ENCODE measurements around the gene ZNF716. TPM values are rescaled to one million over a fixed set of nuclear protein-coding genes. Genes with fewer than 3 reads are reported as not detected.

The ZNF716 gene
- total RNA-seq, 4 donors from 2014 or later, result not detected

GRCh38 chr7:57415730-57416129 is 34.2 kb upstream of the ZNF716 start:
- Histone ChIP-seq H3K9me3 (peaks cover 0 to 6% (median 0%) of the 10 kb centered on the region in 4 donors), H3K27me3 (no peaks in the 10 kb centered on the region), H3K27ac (replicated peaks in 1 of 4) (no peak overlapping the region), H3K4me3 (no peak overlapping the region), H3K4me1 (no peaks in the 10 kb centered on the region), H3K36me3 (no peaks in the 10 kb centered on the region)
- peak; percentile 84 for DNase-seq (ENCODE audit: extremely low spot score)
- intact Hi-C loops (cut with DNase I), result no loop called here
- WGBS, result 74% methylated on average over 8 of the region's 9 CpGs
- TF ChIP-seq POLR2A (IDR thresholded peaks at IDR 0.05; ENCODE audit: low read depth) (no peak), POLR2AphosphoS5 (IDR thresholded peaks at IDR 0.05) (no peak), EP300 (IDR thresholded peaks at IDR 0.05) (no peak), CTCF (IDR thresholded peaks at IDR 0.05) (no peak)

GRCh38 chr7:57416601-57417358 is 33.2 kb upstream of the ZNF716 start:
- Histone ChIP-seq H3K27me3 (peaks cover 0 to 5% (median 0%) of the 10 kb centered on the region in 4 donors), H3K4me1 (no peaks in the 10 kb centered on the region), H3K4me3 (no peak overlapping the region), H3K27ac (replicated peaks in 1 of 4) (no peak overlapping the region), H3K36me3 (no peaks in the 10 kb centered on the region), H3K9me3 (peaks cover 0 to 6% (median 0%) of the 10 kb centered on the region in 4 donors)
- peak; percentile 84 for DNase-seq (ENCODE audit: extremely low spot score)
- intact Hi-C loops (cut with DNase I), result no loop called here
- TF ChIP-seq POLR2AphosphoS5 (IDR thresholded peaks at IDR 0.05) (no peak), POLR2A (IDR thresholded peaks at IDR 0.05; ENCODE audit: low read depth) (no peak), CTCF (IDR thresholded peaks at IDR 0.05) (no peak), EP300 (IDR thresholded peaks at IDR 0.05) (no peak)
- 84% methylated on average over 2 of the region's 8 CpGs for WGBS

GRCh38 chr7:57417736-57418135 is 32.2 kb upstream of the ZNF716 start:
- Histone ChIP-seq H3K36me3 (no peaks in the 10 kb centered on the region), H3K4me1 (no peaks in the 10 kb centered on the region), H3K9me3 (peaks cover 0 to 6% (median 0%) of the 10 kb centered on the region in 4 donors), H3K27me3 (peaks cover 0 to 5% (median 0%) of the 10 kb centered on the region in 4 donors), H3K4me3 (no peak overlapping the region), H3K27ac (replicated peaks in 1 of 4) (no peak overlapping the region)
- WGBS, result 55% methylated on average over 2 of the region's 3 CpGs
- TF ChIP-seq POLR2A (IDR thresholded peaks at IDR 0.05; ENCODE audit: low read depth) (no peak), CTCF (IDR thresholded peaks at IDR 0.05) (no peak), POLR2AphosphoS5 (IDR thresholded peaks at IDR 0.05) (no peak), EP300 (IDR thresholded peaks at IDR 0.05) (no peak)
- intact Hi-C loops (cut with DNase I), result no loop called here
- DNase-seq (ENCODE audit: extremely low spot score), result peak; percentile 72

GRCh38 chr7:57423768-57424167 is 26.2 kb upstream of the ZNF716 start:
- H3K27me3 ChIP-seq, result peaks cover 0 to 27% (median 1%) of the 10 kb centered on the region in 4 donors
- TF ChIP-seq POLR2A (IDR thresholded peaks at IDR 0.05; ENCODE audit: low read depth) (no peak), POLR2AphosphoS5 (IDR thresholded peaks at IDR 0.05) (no peak), EP300 (IDR thresholded peaks at IDR 0.05) (no peak), CTCF (IDR thresholded peaks at IDR 0.05) (no peak)
- H3K27ac ChIP-seq (replicated peaks in 1 of 4), result no peak overlapping the region
- DNase-seq (ENCODE audit: extremely low spot score), result no peak
- intact Hi-C loops (cut with DNase I), result no loop called here
- H3K9me3 ChIP-seq, result peaks cover 0 to 11% (median 2%) of the 10 kb centered on the region in 4 donors
- no peaks in the 10 kb centered on the region for H3K36me3 ChIP-seq
- WGBS, result 57% methylated on average over 3 of the region's 3 CpGs
- H3K4me1 ChIP-seq, result no peaks in the 10 kb centered on the region
- H3K4me3 ChIP-seq, result no peak overlapping the region
